GM19025 (cell line): ENCODE results near the gene DEAF1.

Source experiments
- ATAC-seq: cut with Tn5 transposase; IDR thresholded peaks from one replicate; pipeline ENCODE4 v1.9.1; 2021; ENCODE audit warnings: mild to moderate bottlenecking, low read depth, moderate library complexity; ENCODE audit not compliant: unreplicated experiment

Gene DEAF1

DNA sequence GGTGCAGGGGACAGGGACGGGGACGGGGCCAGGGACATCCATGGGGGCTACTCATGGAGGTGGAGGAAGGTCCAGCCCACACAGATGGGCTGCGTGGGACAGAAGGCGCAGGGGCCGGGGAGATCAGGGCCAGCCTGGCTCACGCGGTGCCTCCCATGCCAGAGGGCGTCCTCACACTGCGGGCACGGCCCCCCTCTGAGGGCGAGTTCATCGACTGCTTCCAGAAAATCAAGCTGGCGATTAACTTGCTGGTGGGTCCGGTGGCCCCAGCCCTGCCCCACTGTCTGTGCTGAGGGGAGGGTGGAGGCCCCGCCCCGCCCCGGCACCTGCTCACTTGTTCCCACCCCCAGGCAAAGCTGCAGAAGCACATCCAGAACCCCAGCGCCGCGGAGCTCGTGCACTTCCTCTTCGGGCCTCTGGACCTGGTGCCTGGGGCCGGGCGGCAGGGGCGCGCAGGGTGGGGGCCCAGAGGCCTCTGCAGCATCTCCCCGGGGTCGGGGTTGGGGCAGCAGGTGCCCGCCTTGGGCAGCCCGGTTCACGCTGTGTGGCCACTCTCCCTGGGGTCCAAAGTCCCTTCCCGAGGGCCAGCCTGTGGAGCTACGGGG is 26.8 kb upstream of the DEAF1 start:
- ATAC-seq, result no peak

DNA sequence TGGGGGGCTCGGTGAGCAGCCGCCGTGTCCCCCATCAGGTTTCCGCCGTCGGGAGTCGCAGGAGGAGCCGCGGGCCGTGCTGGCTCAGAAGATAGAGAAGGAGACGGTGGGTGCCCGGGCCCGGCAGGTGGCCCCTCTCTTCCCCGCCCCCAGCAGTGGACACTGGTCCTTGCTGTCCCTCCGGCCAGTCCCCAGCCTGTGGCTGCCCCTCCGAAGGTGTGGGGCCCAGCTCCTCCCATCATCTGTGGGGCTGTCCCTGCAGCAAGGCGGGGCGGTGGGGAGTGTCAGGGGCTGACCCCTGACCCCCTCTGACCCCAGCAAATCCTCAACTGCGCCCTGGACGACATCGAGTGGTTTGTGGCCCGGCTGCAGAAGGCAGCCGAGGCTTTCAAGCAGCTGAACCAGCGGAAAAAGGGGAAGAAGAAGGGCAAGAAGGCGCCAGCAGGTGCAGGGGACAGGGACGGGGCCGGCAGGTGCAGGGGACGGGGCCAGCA is 26.3 kb upstream of the DEAF1 start:
- ATAC-seq, result no peak

GRCh38 chr11:720642-721246 is 25.7 kb upstream of the DEAF1 start:
- no peak for ATAC-seq

DNA sequence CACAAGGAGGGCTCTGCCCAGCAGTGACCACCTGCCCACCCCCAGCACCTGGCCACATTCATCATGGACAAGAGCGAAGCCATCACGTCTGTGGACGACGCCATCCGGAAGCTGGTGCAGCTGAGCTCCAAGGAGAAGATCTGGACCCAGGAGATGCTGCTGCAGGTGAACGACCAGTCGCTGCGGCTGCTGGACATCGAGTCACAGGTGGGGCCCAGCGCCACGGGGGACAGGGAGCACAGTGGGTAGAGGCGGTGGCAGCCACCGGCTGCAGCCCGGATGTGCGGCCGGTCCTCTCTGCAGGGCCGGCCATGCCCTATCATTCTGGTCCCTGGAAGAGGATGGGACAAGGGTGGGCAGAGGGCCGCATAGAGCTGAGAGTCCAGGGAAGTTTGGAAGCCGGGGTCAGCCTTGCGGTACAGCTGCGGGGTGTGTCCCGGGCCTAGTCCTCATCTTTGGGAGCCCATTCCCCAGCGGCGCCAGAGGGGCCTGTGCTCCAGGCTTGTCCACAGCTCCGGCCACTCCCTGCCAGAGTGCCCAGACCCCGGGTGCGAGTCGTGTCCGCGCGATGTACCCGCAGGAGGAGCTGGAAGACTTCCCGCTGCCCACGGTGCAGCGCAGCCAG is 25.1 kb upstream of the DEAF1 start:
- ATAC-seq, result no peak

- ATAC-seq, result no peak
These were observed 24.4 kb upstream of the DEAF1 start for GRCh38 chr11:719214-720016.

DNA sequence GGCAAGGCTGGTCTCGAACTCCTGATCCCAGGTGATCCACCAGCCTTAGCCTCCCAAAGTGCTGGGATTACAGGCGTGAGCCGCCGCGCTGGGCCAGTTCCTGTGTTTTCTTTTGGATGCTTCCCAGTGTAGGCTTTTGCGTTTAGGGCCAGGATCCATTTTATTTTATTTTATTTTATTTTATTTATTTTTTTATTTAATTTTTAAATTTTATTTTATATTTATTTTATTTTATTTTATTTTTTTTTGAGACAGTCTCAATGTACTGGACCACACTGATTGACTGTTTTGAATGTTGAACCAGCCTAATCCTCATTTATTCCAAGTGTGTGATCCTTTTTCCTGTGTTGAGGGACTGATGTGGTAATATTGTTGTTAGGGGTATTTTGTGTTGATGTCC is 19.4 kb upstream of the DEAF1 start:
- ATAC-seq, result no peak

DNA sequence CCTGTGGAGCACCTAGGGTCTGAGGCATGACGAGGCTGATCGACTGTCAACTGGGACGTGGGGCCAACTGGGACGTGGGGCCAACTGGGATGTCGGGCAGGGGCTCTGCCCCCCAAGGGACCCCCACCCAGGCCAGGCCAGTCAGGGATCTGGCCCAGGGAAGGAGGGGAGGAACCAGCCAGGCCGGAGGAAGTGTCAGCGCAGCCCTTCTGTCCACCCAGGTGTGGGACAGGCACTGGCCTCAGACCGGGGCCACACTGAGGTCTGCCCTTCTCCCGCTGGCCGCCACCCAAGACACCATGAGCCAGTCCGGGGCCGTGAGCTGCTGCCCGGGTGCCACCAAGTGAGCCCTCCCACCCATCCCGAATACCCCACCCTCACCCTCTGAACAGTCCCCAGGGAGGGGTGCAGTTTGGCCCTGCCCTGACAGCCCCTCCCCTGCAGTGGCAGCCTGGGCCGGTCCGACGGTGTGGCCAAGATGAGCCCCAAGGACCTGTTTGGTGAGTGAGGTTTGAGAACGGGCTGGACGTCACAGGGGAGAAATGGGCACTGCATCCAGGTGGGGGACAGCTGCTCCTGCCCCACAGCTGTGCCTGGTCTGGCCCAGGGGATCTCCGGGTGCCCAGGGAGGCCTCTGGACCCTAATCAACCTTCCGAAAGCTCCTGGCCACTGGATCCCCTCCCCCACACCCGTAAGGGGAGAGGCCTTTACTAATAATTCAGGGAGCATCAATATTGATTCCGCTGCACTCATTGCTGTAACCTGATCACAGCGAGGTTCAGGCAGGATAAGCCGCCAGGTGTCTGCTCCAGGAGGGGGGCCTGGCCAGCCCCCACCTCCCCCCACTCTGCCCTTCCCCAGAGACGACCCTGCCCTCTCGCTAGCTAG is 14.3 kb upstream of the DEAF1 start:
- ATAC-seq, result no peak

DNA sequence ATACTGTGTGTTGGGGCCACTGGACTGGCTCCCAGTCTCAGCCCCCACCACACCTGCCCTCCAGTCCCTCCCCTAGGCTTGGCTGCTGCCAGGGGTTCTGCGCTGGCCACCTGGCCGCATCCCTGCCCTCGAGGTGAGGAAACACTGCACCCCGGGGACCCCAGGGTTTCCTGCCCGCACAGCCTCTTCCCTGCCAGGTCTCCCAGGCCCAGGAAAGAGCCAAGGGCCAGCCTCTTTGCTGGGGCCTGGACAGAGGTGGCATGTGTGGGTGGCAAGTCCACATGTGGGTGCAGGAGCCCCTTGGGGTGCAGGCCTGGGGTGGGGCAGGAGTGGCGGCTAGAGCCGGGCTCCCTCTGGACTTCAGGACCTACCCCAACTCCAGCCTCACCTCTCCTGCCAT is 13.5 kb upstream of the DEAF1 start:
- no peak for ATAC-seq

- no peak for ATAC-seq
These were observed 12.9 kb upstream of the DEAF1 start for GRCh38 chr11:707817-708420.

GRCh38 chr11:706957-707816 is 12.2 kb upstream of the DEAF1 start:
- ATAC-seq, result no peak

GRCh38 chr11:706439-706956 is 11.5 kb upstream of the DEAF1 start:
- no peak for ATAC-seq

- ATAC-seq, result no peak
These were observed 10.8 kb upstream of the DEAF1 start, which contains the start of gene EPS8L2 for GRCh38 chr11:705646-706438. TSS of gene EPS8L2 (plus strand) at chr11:706231. CDS start at chr11:709408, 3,177 bp downstream.

DNA sequence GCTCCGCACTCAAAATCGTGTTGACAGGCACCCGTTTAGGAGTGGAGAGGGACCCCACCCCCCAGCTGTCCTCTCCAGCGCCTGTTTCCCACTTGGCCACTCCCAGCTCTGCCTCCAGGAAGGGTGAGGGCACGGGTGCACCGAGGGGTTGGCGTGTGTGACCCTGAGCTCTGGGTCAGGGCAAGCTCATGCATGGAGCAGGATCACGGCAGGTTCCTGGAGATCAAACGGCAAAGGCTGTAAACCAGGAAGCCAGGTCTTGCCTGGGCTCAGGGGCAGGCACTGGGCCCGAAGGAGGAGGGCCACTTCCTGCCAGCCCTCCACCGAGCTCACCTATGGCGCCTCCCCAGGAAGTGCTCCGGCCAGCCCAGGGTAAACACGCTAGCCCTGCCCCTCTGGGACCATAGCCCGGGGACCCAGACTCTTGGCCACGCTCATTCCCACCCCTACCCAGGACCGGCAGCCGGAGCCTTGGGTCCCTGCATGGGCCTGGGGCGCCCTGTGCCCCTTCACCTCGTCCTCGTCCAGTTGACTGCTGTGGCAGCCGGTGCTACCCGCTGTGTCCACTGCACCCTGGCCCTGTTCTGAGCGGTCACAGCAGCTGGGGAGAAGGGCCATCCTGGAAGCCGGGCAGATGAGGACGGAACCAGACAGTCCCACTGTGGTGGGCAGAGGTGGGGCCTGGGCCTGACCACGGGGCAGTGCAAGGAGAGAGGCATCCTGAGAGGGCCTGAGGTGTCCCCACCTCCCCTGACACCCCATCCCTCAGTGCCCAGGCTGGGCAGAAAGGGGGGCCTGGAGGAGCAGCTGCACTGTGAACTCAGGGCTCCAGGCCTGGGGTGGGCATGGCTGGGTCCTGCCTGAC is 10.0 kb upstream of the DEAF1 start:
- no peak for ATAC-seq

DNA sequence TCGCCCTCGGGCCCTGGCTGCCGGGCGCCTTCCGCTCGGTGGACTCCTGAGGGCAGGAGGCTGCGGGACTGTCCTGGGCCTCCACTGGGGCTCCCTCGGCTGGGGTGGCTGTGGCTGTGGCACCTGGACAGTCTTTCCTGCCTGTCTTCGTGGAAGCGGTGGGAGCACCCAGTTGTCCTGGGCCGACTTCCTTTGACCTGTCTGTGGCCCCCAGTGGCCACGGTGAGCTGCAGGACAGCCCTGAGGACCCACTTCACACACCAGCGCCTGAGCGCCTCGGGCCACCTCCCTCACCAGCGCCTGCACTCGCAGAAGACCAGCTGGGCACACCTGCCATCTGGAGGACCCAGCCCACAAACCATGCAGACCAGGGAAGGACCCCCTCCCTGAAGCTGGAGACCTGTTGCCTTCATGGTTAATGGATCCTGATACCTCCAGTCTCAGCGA is 9.2 kb upstream of the DEAF1 start:
- no peak for ATAC-seq

DNA sequence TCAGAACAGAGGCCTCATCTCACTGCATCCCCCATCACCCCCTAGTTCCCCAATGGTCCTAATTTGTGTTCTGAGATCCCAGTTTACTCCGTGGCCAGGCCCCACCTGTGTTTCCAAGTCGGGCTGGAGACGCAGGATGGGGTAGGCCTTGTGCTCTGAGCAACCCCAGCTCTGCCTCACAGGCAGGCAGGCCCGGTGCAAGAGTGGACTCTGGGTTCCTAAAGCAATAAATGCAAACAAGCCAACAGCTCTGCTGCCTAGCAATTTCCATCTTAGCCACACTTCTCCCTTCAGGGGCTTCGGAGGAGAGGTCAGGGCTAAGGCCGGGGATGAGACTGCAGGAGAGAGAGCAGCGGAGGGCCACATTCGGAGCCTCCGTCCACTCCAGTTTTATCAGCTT is 8.5 kb upstream of the DEAF1 start:
- no peak for ATAC-seq

GRCh38 chr11:702462-703461 is 7.7 kb upstream of the DEAF1 start:
- ATAC-seq, result no peak
